GM06990 (cell line): ENCODE results near the gene GNAL.

ENCODE experiments used
- DNase-seq: peaks from one replicate; pipeline ENCODE4 v3.0.0-alpha.2; 2011; ENCODE audit not compliant: insufficient read length; ENCODE audit errors: extremely low read depth
- H3K27me3 ChIP-seq: replicated peaks from 2 replicates; pipeline ENCODE4 v1.6.0; 2011; ENCODE audit warnings: low read length; ENCODE audit not compliant: control insufficient read depth, insufficient read depth
- H3K36me3 ChIP-seq: 2 replicates; pipeline ENCODE4 v1.5.1; 2011; ENCODE audit warnings: low read length; ENCODE audit not compliant: control insufficient read depth, insufficient read depth
- H3K4me3 ChIP-seq: replicated peaks from 2 replicates; pipeline ENCODE4 v1.5.1; 2011; ENCODE audit warnings: low read depth, mild to moderate bottlenecking, control low read depth, low read length
- TF ChIP-seq, protein P1 (sequence below): IDR thresholded peaks from 2 replicates; pipeline ENCODE4 v1.5.1; 2011; ENCODE audit warnings: low read length, control low read depth, mild to moderate bottlenecking, inconsistent platforms; ENCODE audit not compliant: insufficient read depth, poor library complexity, severe bottlenecking

The GNAL gene

DNA sequence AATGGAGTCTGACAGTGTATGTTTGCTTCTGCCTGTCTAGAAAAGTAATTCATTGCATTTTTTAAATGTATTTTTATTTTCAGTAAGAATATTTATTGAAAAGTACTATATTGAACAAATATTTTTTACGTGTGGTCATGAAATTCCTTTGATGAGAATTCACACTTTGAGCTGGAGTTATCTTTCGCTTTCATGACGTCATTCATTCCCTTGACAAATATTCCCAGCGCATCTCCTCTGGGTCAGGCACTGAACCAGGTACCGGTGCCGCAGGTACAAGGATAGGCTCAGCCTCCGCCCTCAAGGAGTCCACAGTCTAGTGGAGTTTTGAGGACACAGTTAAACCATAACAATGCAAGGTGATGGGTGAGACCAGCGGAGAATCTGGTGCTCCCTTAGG, 60.2 kb downstream of the GNAL start:
- Histone ChIP-seq H3K36me3 (no peaks in the 10 kb centered on the region), H3K4me3 (no peak overlapping the region), H3K27me3 (no peaks in the 10 kb centered on the region; the same call in 1 of the 2 replicates)
- TF ChIP-seq, protein P1, sequence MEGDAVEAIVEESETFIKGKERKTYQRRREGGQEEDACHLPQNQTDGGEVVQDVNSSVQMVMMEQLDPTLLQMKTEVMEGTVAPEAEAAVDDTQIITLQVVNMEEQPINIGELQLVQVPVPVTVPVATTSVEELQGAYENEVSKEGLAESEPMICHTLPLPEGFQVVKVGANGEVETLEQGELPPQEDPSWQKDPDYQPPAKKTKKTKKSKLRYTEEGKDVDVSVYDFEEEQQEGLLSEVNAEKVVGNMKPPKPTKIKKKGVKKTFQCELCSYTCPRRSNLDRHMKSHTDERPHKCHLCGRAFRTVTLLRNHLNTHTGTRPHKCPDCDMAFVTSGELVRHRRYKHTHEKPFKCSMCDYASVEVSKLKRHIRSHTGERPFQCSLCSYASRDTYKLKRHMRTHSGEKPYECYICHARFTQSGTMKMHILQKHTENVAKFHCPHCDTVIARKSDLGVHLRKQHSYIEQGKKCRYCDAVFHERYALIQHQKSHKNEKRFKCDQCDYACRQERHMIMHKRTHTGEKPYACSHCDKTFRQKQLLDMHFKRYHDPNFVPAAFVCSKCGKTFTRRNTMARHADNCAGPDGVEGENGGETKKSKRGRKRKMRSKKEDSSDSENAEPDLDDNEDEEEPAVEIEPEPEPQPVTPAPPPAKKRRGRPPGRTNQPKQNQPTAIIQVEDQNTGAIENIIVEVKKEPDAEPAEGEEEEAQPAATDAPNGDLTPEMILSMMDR = no peak
- DNase-seq = no peak

DNA sequence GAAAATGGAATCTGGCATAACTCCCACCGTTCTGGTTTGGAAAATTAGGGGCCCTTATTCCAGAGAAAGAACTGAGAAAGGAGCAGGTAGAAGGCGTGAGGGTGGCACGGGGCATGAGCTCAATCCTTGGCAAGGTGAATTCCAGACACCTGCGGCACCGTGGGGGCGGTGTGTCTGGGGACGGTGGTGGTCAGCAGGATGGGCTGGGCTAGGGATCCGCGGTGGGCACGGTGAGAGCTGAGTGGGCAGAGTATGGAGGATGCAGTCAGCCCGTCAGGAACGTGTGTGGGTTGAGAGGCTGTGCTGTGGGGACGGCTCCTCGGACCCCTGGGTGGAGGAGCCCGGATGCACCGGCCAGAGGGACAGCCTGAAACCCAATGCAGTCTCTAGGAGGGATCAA, 61.1 kb downstream of the GNAL start:
- H3K4me3 ChIP-seq = no peak overlapping the region
- H3K36me3 ChIP-seq = no peaks in the 10 kb centered on the region
- no peak for DNase-seq
- no peaks in the 10 kb centered on the region; the same call in 1 of the 2 replicates for H3K27me3 ChIP-seq
- TF ChIP-seq, protein P1 = no peak

DNA sequence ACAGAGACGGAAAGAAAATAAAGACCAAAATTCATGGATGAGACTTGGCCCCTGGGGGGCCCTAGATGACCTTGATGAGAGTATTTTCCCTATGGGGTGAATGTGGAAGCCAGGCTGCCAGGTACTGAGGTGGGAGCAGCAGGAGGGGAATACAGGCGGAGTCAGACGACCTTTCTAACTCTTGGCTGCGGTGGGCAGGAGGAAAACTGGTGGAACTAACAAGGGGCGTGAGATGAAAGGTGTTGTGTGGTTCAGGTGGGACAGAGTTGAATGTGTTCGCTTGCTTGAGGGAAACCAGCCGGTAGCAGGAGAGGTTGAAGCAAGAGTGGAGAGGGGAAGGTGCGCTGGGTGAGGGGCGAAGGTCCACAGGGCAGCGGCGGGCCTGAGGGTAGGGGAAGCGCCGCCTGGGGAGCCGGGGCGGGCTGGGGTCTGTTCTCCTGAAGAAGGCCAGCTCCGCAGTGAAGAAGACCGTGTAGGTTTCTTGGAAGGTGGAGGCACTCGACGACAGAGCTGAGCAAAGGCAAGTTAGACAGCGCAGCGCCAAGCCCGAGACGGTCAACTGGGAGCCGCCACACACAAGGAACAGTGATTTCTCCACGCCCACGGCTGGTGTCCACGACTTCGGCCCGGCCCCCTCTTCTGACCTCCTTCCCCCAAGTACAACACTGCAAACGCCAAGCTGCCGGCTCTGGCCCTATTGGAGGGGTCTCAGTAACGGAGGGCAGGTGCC, 61.7 kb downstream of the GNAL start:
- Histone ChIP-seq H3K27me3 (no peaks in the 10 kb centered on the region; the same call in 1 of the 2 replicates), H3K4me3 (no peak overlapping the region)
- TF ChIP-seq, protein P1 = no peak

DNA sequence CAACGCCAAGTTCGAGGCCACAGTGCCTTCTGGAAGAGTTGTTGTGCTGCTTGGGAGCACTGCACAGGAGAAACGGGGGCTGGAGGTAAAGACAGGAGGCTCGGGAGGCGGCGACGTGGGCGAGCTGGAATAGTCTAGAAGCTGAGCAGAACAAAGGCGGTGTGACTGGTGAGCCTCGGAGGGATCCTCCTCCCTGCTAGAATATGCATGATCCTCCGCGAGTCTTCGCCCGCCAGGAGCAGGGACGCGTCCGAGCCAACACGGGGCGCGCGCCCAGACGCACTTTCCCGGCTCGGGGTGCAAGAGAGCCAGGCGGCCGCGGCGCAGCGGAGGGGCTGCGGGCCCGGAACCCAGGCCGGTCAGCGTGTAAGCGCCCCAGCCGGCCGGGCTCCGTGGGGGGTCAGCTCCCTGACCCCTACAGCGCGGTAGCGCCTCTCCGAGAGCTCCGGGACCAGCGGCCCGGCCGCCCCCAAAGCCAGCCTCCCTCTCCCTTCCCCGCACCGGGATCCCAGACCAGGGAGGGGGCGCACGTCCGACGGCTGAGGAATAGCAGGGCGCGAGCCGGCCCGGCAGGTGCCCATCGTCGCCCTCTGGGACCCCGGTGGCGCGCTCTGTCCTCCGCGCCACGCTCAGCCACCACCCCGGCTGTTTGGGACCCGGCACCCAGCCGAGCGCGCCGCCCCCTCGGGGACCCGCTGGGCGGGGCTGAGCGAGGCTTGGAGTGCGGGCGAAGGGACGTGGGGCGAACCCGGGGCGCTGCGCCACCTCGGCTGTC, 62.5 kb downstream of the GNAL start:
- H3K36me3 ChIP-seq = no peaks in the 10 kb centered on the region
- no peak overlapping the region for H3K4me3 ChIP-seq
- TF ChIP-seq, protein P1 = no peak
- no peaks in the 10 kb centered on the region; the same call in 1 of the 2 replicates for H3K27me3 ChIP-seq
- DNase-seq = no peak

More for the DNA sequence above, 61.7 kb downstream of the GNAL start:
- no peaks in the 10 kb centered on the region for H3K36me3 ChIP-seq
- DNase-seq = no peak

DNA sequence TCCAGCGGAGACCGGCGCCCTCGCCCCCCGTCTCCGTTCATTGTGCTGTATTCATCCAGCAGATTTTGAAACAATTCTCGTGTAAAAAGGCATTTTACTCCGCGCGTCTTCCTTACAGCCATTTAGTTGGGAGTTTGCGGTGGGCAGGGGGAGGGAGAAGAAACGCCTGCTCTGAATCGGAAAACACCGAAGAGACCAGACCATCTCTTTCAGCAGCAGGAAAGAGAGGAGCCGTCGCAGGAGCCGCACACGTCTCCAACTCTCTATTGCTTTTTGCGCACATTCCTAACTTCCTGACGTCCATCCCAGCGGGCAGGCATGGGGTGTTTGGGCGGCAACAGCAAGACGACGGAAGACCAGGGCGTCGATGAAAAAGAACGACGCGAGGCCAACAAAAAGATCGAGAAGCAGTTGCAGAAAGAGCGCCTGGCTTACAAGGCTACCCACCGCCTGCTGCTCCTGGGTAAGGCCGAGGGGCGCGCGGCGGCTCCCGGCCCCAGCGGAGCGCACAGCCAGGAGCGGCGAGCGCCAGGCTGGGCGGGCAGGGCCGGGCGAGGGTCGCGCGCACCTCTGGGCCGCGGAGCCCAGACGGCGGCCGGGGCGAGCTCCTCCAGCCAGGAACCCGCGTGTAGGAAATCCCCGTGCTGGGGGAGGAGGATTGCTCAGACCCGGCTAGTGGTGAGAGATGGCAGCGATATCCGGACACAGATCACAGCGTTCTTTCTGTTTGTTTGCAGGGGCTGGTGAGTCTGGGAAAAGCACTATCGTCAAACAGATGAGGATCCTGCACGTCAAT, 63.2 kb downstream of the GNAL start:
- H3K36me3 ChIP-seq = no peaks in the 10 kb centered on the region
- TF ChIP-seq, protein P1 = no peak
- DNase-seq = no peak
- no peaks in the 10 kb centered on the region; the same call in 1 of the 2 replicates for H3K27me3 ChIP-seq
- H3K4me3 ChIP-seq = no peak overlapping the region
